SU-DHL-6 (cell line): Measurements from ENCODE around the gene CORO6.

Experiments used
- H2AFZ ChIP-seq: fragments of 200-600 bp; sonication (generic); 2 replicates; pipeline ENCODE4 v1.6.1; 2014; ENCODE audit warnings: low read depth, mild to moderate bottlenecking, moderate library complexity, mixed read lengths, antibody characterized with exemption, low read length; ENCODE audit not compliant: severe bottlenecking
- H3F3A ChIP-seq: fragments of 200-600 bp; shearing (Covaris generic); 2 replicates; pipeline ENCODE4 v1.6.0; 2016; ENCODE audit warnings: antibody characterized with exemption, mild to moderate bottlenecking; ENCODE audit not compliant: insufficient read depth
- H3K27ac ChIP-seq: fragments of 200-600 bp; sonication (generic); 2 replicates; pipeline ENCODE4 v1.5.1; 2016; ENCODE audit warnings: low read depth, mild to moderate bottlenecking, low read length, moderate library complexity, mixed read lengths
- H3K27me3 ChIP-seq: fragments of 200-600 bp; sonication (generic), shearing (Covaris generic); 2 replicates; pipeline ENCODE4 v1.6.0; 2014; ENCODE audit warnings: mild to moderate bottlenecking, low read length
- H3K36me3 ChIP-seq: fragments of 200-600 bp; sonication (generic); 2 replicates; pipeline ENCODE4 v1.6.1; 2014; ENCODE audit warnings: mild to moderate bottlenecking, low read length, mixed read lengths
- H3K4me2 ChIP-seq: fragments of 300-600, 200-600 bp; shearing (Covaris generic), sonication (generic); 2 replicates; pipeline ENCODE4 v1.6.0; 2014; ENCODE audit warnings: low read length, low read depth, mild to moderate bottlenecking; ENCODE audit not compliant: poor library complexity, severe bottlenecking
- H3K4me3 ChIP-seq: fragments of 200-600 bp; sonication (generic); 2 replicates; pipeline ENCODE4 v1.5.1; 2014; ENCODE audit warnings: antibody characterized with exemption, low read length, mild to moderate bottlenecking, mixed read lengths; ENCODE audit not compliant: insufficient read depth, poor library complexity, severe bottlenecking
- H3K79me2 ChIP-seq: fragments of 200-600 bp; sonication (generic); 2 replicates; pipeline ENCODE4 v1.6.1; 2014; ENCODE audit warnings: mild to moderate bottlenecking, low read length, moderate library complexity; ENCODE audit not compliant: insufficient read depth
- H3K9ac ChIP-seq: fragments of 200-600 bp; sonication (generic); 2 replicates; pipeline ENCODE4 v1.7.0; 2014; ENCODE audit warnings: mild to moderate bottlenecking, low read length
- H3K9me2 ChIP-seq: fragments of 200-600 bp; sonication (generic); replicated peaks from 2 replicates; pipeline ENCODE4 v1.6.1; 2014; ENCODE audit warnings: low read length; ENCODE audit not compliant: insufficient read depth
- H3K9me3 ChIP-seq: fragments of 200-600 bp; sonication (generic); 2 replicates; pipeline ENCODE4 v1.6.1; 2014; ENCODE audit warnings: low read length, mixed read lengths; ENCODE audit not compliant: insufficient read depth
- H4K20me1 ChIP-seq: fragments of 200-600 bp; sonication (generic); 2 replicates; pipeline ENCODE4 v1.6.1; 2014; ENCODE audit warnings: low read depth, mild to moderate bottlenecking, antibody characterized with exemption, low read length, moderate library complexity, mixed read lengths
- CTCF ChIP-seq: fragments of 200-600 bp; sonication (generic); IDR thresholded peaks from one replicate; pipeline ENCODE4 v1.5.1; 2017; ENCODE audit warnings: antibody characterized with exemption, mild to moderate bottlenecking, low read length, moderate library complexity; ENCODE audit not compliant: insufficient read depth, poor library complexity, severe bottlenecking
- EZH2phosphoT487 ChIP-seq: fragments of 200-600 bp; sonication (generic), shearing (Covaris generic); conservative IDR thresholded peaks from 2 replicates; pipeline ENCODE4 v1.6.1; 2018; ENCODE audit warnings: mild to moderate bottlenecking, antibody characterized with exemption, low read length, moderate library complexity, mixed read lengths

The CORO6 gene

DNA sequence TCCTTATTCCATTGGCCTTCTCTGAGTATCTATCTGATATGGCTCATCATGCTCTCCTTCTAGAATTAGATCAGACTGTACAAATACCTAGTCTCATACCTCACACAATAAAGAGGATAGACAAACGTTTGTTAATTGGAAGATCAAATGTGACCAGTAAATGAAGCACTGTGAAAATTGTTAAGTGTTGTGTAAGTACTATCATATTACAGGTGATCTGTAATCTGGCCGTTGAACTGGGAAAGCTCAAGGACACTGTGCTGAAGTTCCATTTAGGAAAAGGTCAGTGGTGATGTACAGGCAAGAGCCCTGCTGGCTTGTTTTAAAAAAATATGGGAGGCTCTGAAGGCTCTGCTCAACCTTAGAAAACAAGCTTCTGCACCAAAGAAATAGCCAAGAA is 38.5 kb upstream of the CORO6 start:
- Histone ChIP-seq H3K36me3 (peaks cover 20% of the 10 kb centered on the region; the same call in 1 of the 2 replicates), H3K4me2 (no peak overlapping the region), H3K4me3 (no peak overlapping the region), H3K79me2 (no peaks in the 10 kb centered on the region), H3K9me2 (no peaks in the 10 kb centered on the region), H3K9ac (no peak overlapping the region), H3K27ac (no peak overlapping the region), H3K27me3 (no peaks in the 10 kb centered on the region), H3F3A (no peaks in the 10 kb centered on the region), H4K20me1 (no peaks in the 10 kb centered on the region), H3K9me3 (no peaks in the 10 kb centered on the region), H2AFZ (no peak overlapping the region)
- TF ChIP-seq EZH2phosphoT487 (no peak), CTCF (no peak)

GRCh38 chr17:29659155-29659554 is 36.4 kb upstream of the CORO6 start:
- no peak overlapping the region for H3K4me3 ChIP-seq
- no peak for TF ChIP-seq CTCF
- TF ChIP-seq EZH2phosphoT487, result no peak
- no peak overlapping the region for H3K9ac ChIP-seq
- H3K9me2 ChIP-seq, result no peaks in the 10 kb centered on the region
- peaks cover 13% of the 10 kb centered on the region; the same call in 1 of the 2 replicates for H3K36me3 ChIP-seq
- H2AFZ ChIP-seq, result no peak overlapping the region
- no peaks in the 10 kb centered on the region for H4K20me1 ChIP-seq
- H3K9me3 ChIP-seq, result no peaks in the 10 kb centered on the region
- H3K27ac ChIP-seq, result no peak overlapping the region
- no peaks in the 10 kb centered on the region for H3K27me3 ChIP-seq
- H3K4me2 ChIP-seq, result no peak overlapping the region
- H3F3A ChIP-seq, result no peaks in the 10 kb centered on the region
- H3K79me2 ChIP-seq, result no peaks in the 10 kb centered on the region

DNA sequence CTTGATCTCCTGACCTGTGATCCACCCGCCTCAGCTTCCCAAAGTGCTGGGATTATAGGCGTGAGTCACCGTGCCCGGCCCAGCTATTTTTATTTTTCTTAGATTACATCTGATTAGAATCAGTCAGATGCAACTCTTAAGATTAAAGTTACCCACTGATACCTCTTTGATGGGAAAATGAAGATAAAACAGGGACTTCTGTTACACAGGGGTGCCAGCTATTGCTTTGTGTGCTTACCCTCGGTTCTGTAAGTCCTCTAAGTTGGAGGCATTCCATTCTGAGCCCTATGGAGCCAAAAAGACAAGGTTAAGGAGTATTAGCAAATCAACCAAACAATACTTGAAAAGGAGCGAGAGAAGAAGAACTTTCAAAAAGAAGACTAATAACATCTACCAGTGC is 32.6 kb upstream of the CORO6 start:
- no peak overlapping the region for H3K9ac ChIP-seq
- no peaks in the 10 kb centered on the region for H3K27me3 ChIP-seq
- no peaks in the 10 kb centered on the region for H4K20me1 ChIP-seq
- H3K9me2 ChIP-seq, result no peaks in the 10 kb centered on the region
- no peak overlapping the region for H3K27ac ChIP-seq
- H3K4me2 ChIP-seq, result no peak overlapping the region
- H3F3A ChIP-seq, result no peaks in the 10 kb centered on the region
- H3K36me3 ChIP-seq, result peaks cover 11% of the 10 kb centered on the region
- no peak overlapping the region for H3K4me3 ChIP-seq
- no peaks in the 10 kb centered on the region for H3K79me2 ChIP-seq
- H2AFZ ChIP-seq, result no peak overlapping the region
- TF ChIP-seq EZH2phosphoT487 (no peak), CTCF (no peak)
- no peaks in the 10 kb centered on the region for H3K9me3 ChIP-seq
